ENCODE results near the gene GNPTG. TPM values are rescaled to one million over a fixed set of nuclear protein-coding genes. Genes with fewer than 3 reads are reported as not detected.
A peak's percentile ranks its signal among the peaks of the same experiment; 100 is the strongest.

The GNPTG gene
- total RNA-seq, 1 donor: 69.1 TPM

GRCh38 chr16:1310832-1311200 lies 40.9 kb upstream of the GNPTG start:
- Histone ChIP-seq H3K4me3 (ENCODE audit: insufficient read depth, low read length) (peak overlapping the region; percentile 81), H3K79me2 (ENCODE audit: insufficient read depth, low read length) (peaks cover 60% of the 10 kb centered on the region), H3K4me2 (ENCODE audit: insufficient read depth, low read length) (peak overlapping the region; percentile 94), H3K36me3 (ENCODE audit: insufficient read depth, low read length) (peaks cover 16% of the 10 kb centered on the region), H3K27ac (ENCODE audit: low read depth, low read length) (peak overlapping the region; percentile 14), H4K20me1 (ENCODE audit: insufficient read depth, low read length) (peaks cover 55% of the 10 kb centered on the region), H3K9me3 (ENCODE audit: low read depth, low read length) (no peaks in the 10 kb centered on the region), H3K27me3 (ENCODE audit: insufficient read depth, low read length) (no peaks in the 10 kb centered on the region), H3K4me1 (ENCODE audit: insufficient read depth, low read length) (peaks cover 23% of the 10 kb centered on the region), H2AFZ (ENCODE audit: low read length) (no peak overlapping the region)
- DNase-seq (ENCODE audit: insufficient read length, low spot score, missing footprints): peak; percentile 92
- TF ChIP-seq CTCF (IDR thresholded peaks at IDR 0.05; ENCODE audit: extremely low read depth, low read depth, low read length): no peak

GRCh38 chr16:1311212-1311737 lies 40.5 kb upstream of the GNPTG start:
- Histone ChIP-seq H3K36me3 (ENCODE audit: insufficient read depth, low read length) (peaks cover 21% of the 10 kb centered on the region), H3K4me1 (ENCODE audit: insufficient read depth, low read length) (peaks cover 23% of the 10 kb centered on the region), H3K79me2 (ENCODE audit: insufficient read depth, low read length) (peaks cover 64% of the 10 kb centered on the region), H3K27me3 (ENCODE audit: insufficient read depth, low read length) (no peaks in the 10 kb centered on the region), H3K9me3 (ENCODE audit: low read depth, low read length) (no peaks in the 10 kb centered on the region), H2AFZ (ENCODE audit: low read length) (no peak overlapping the region), H3K27ac (ENCODE audit: low read depth, low read length) (peak overlapping the region; percentile 14), H3K4me3 (ENCODE audit: insufficient read depth, low read length) (peak overlapping the region; percentile 81), H4K20me1 (ENCODE audit: insufficient read depth, low read length) (peaks cover 60% of the 10 kb centered on the region), H3K4me2 (ENCODE audit: insufficient read depth, low read length) (peak overlapping the region; percentile 94)
- no peak for TF ChIP-seq CTCF (IDR thresholded peaks at IDR 0.05; ENCODE audit: extremely low read depth, low read depth, low read length)
- peak; percentile 82 for DNase-seq (ENCODE audit: insufficient read length, low spot score, missing footprints)

- Histone ChIP-seq H3K27me3 (ENCODE audit: insufficient read depth, low read length) (no peaks in the 10 kb centered on the region), H3K9me3 (ENCODE audit: low read depth, low read length) (no peaks in the 10 kb centered on the region), H3K36me3 (ENCODE audit: insufficient read depth, low read length) (peaks cover 27% of the 10 kb centered on the region), H3K27ac (ENCODE audit: low read depth, low read length) (peak overlapping the region; percentile 14), H3K4me3 (ENCODE audit: insufficient read depth, low read length) (peak overlapping the region; percentile 81), H2AFZ (ENCODE audit: low read length) (no peak overlapping the region), H3K4me2 (ENCODE audit: insufficient read depth, low read length) (peak overlapping the region; percentile 94), H3K79me2 (ENCODE audit: insufficient read depth, low read length) (peaks cover 71% of the 10 kb centered on the region), H3K4me1 (ENCODE audit: insufficient read depth, low read length) (peaks cover 23% of the 10 kb centered on the region), H4K20me1 (ENCODE audit: insufficient read depth, low read length) (peaks cover 66% of the 10 kb centered on the region)
- TF ChIP-seq CTCF (IDR thresholded peaks at IDR 0.05; ENCODE audit: extremely low read depth, low read depth, low read length): no peak
- peak; percentile 95 for DNase-seq (ENCODE audit: insufficient read length, low spot score, missing footprints)
These were observed 39.8 kb upstream of the GNPTG start for GRCh38 chr16:1311738-1312466.

GRCh38 chr16:1312467-1312816 lies 39.3 kb upstream of the GNPTG start:
- Histone ChIP-seq H3K9me3 (ENCODE audit: low read depth, low read length) (no peaks in the 10 kb centered on the region), H2AFZ (ENCODE audit: low read length) (no peak overlapping the region), H3K36me3 (ENCODE audit: insufficient read depth, low read length) (peaks cover 32% of the 10 kb centered on the region), H3K79me2 (ENCODE audit: insufficient read depth, low read length) (peaks cover 76% of the 10 kb centered on the region), H3K27ac (ENCODE audit: low read depth, low read length) (peak overlapping the region; percentile 10), H4K20me1 (ENCODE audit: insufficient read depth, low read length) (peaks cover 67% of the 10 kb centered on the region), H3K27me3 (ENCODE audit: insufficient read depth, low read length) (no peaks in the 10 kb centered on the region), H3K4me1 (ENCODE audit: insufficient read depth, low read length) (peaks cover 23% of the 10 kb centered on the region), H3K4me3 (ENCODE audit: insufficient read depth, low read length) (no peak overlapping the region), H3K4me2 (ENCODE audit: insufficient read depth, low read length) (peak overlapping the region; percentile 94)
- no peak for DNase-seq (ENCODE audit: insufficient read length, low spot score, missing footprints)
- TF ChIP-seq CTCF (IDR thresholded peaks at IDR 0.05; ENCODE audit: extremely low read depth, low read depth, low read length): no peak
